OCI-LY7 (cell line): Measurements from ENCODE around the gene TRAF3IP3. TPM values are rescaled to one million over a fixed set of nuclear protein-coding genes. Genes with fewer than 3 reads are reported as not detected.

Source experiments
- BruUV-seq: library from RNA; stranded (reverse); fragments of 400-500 nt; replicated peaks from 2 replicates; lab custom pipeline; 2021; lab: Mats Ljungman, UMichigan
- CTCF ChIA-PET: fragments of 300-600 bp; sonication (Branson Sonifier 250); formaldehyde crosslinking; loops from one replicate; lab custom pipeline; 2022; ENCODE audit warnings: antibody characterized with exemption; ENCODE audit not compliant: unreplicated experiment; lab: Charles Lee
- POLR2A ChIA-PET: fragments of 300-600 bp; sonication (Branson Sonifier 250); formaldehyde crosslinking; loops from one replicate; lab custom pipeline; 2022; ENCODE audit warnings: antibody characterized with exemption; lab: Charles Lee
- DNase-seq: peaks from one replicate; pipeline ENCODE4 v3.0.0-alpha.2; 2015; ENCODE audit warnings: low spot score
- H2AFZ ChIP-seq: fragments of 200-600 bp; sonication (generic), shearing (Covaris generic); 2 replicates; pipeline ENCODE4 v1.6.1; 2014; ENCODE audit warnings: mild to moderate bottlenecking, antibody characterized with exemption, low read length, moderate library complexity
- H3K27ac ChIP-seq: fragments of 200-600 bp; sonication (generic); 2 replicates; pipeline ENCODE4 v1.5.1; 2014; ENCODE audit warnings: mixed run types, low read depth, mild to moderate bottlenecking, moderate library complexity, low read length, inconsistent platforms; ENCODE audit not compliant: poor library complexity, severe bottlenecking
- H3K36me3 ChIP-seq: fragments of 200-600 bp; sonication (generic); 2 replicates; pipeline ENCODE4 v1.6.1; 2014; ENCODE audit warnings: mild to moderate bottlenecking, antibody characterized with exemption, low read length, moderate library complexity, mixed read lengths; ENCODE audit not compliant: insufficient read depth
- H3K4me1 ChIP-seq: fragments of 200-600 bp; sonication (generic); 2 replicates; pipeline ENCODE4 v1.5.1; 2014; ENCODE audit warnings: mild to moderate bottlenecking, low read length; ENCODE audit not compliant: insufficient read depth, poor library complexity, severe bottlenecking
- H3K4me2 ChIP-seq: fragments of 200-600 bp; sonication (generic); 2 replicates; pipeline ENCODE4 v1.6.1; 2014; ENCODE audit warnings: mild to moderate bottlenecking, low read length
- H3K4me3 ChIP-seq: fragments of 200-600 bp; sonication (generic); 2 replicates; pipeline ENCODE4 v1.5.1; 2014; ENCODE audit warnings: mild to moderate bottlenecking, low read depth, low read length; ENCODE audit not compliant: poor library complexity, severe bottlenecking
- H3K79me2 ChIP-seq: fragments of 200-600 bp; sonication (generic); 2 replicates; pipeline ENCODE4 v1.6.1; 2016; ENCODE audit warnings: low read depth, mild to moderate bottlenecking, low read length, moderate library complexity, mixed read lengths; ENCODE audit not compliant: insufficient read depth
- H3K9me2 ChIP-seq: fragments of 200-600 bp; sonication (generic); 2 replicates; pipeline ENCODE4 v1.6.1; 2016; ENCODE audit warnings: mild to moderate bottlenecking, low read length, mixed read lengths; ENCODE audit not compliant: insufficient read depth
- H3K9me3 ChIP-seq: fragments of 200-600 bp; sonication (generic); 2 replicates; pipeline ENCODE4 v1.6.1; 2014; ENCODE audit warnings: mild to moderate bottlenecking, mixed run types, low read length, mixed read lengths
- H4K20me1 ChIP-seq: fragments of 200-600 bp; sonication (generic); 2 replicates; pipeline ENCODE4 v1.6.1; 2014; ENCODE audit warnings: mild to moderate bottlenecking, antibody characterized with exemption, low read length, moderate library complexity, mixed read lengths; ENCODE audit not compliant: insufficient read depth
- CTCF ChIP-seq: fragments of 200-600 bp; sonication (generic); conservative IDR thresholded peaks from 2 replicates; pipeline ENCODE4 v1.5.1; 2014; ENCODE audit warnings: mild to moderate bottlenecking, antibody characterized with exemption, low read length, moderate library complexity, mixed read lengths
- EZH2phosphoT487 ChIP-seq: fragments of 200-600 bp; sonication (generic); IDR thresholded peaks from 2 replicates; pipeline ENCODE4 v1.6.1; 2018; ENCODE audit warnings: low read depth, borderline replicate concordance, mild to moderate bottlenecking, mixed run types, antibody characterized with exemption, low read length, moderate library complexity, mixed read lengths
- intact Hi-C: fragments of 100-400 bp; cut with micrococcal nuclease; formaldehyde crosslinking; loops from one replicate; pipeline ENCODE4 v1.10.0; 2022; ENCODE audit not compliant: unreplicated experiment
- total RNA-seq, 2 experiments: library from RNA; depleted of rRNA in 1 of 2; stranded (reverse); fragments of >200 nt in 1 of 2; shearing (Covaris generic) in 1 of 2; gene quantifications; 2 replicates each; pipeline ENCODE4 v1.2.3, GENCODE V29; 2014 to 2022

The TRAF3IP3 gene
- total RNA-seq, 2 experiments from 2014 or later: 22.1 to 53.6 TPM

- peak overlapping the region; percentile 70; the same call in 1 of the 2 replicates for H2AFZ ChIP-seq
- POLR2A ChIA-PET: interaction anchor here (1.0 to 1.5 kb wide), 2 partner anchors 11 to 513 kb away, joined by 4 to 7 read pairs; no protein-coding TSS in a partner anchor
- CTCF ChIA-PET: interaction anchor here (0.9 to 1.2 kb wide), 2 partner anchors 11 to 26 kb away, joined by 3 to 4 read pairs; no protein-coding TSS in a partner anchor
Measured at GRCh38 chr1:209797978-209798639, 42.3 kb downstream of the TRAF3IP3 start.

DNA sequence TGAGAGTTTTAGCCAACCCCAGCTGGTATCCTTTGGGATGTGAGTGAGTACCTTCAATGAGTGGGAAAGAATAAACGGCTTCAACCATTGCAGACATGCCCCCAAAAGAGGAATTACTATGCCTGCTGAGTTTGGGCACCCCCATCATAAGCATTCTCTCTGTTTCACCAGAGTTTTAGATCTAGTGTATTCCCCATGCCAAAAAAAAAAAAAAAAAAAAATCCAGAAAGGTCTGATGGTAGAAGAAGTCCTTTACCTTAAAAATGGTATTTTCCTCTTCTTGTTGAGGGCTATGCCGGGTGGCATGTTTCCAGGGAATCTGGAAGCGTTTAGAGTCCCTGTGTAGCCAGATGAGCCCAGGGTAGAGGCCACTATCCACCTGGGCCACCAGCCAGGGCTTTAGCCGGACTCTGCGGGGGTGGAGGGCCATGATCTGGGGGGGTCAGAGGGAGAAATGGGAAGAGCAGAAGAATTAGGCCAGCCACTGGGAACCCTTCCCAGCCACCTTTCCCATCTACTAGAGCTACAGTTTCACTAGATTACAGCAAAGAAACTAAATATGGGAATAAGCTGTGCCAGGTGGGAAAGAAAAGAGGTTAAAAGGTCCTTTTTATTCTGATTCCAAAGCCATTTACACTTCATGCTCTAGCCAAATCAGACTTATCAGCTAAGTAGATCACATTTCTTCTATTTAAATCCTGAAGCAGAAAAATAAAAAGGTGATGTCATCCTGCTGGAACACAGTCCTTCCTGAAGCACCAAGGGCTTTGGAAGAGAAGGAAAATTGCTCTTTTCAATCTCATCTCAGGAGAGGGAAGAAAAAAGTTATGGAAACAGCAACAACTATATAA, 45.4 kb downstream of the TRAF3IP3 start:
- H3K36me3 ChIP-seq: no peaks in the 10 kb centered on the region
- no peaks in the 10 kb centered on the region for H4K20me1 ChIP-seq
- peaks cover 7% of the 10 kb centered on the region for H3K4me1 ChIP-seq
- no peak overlapping the region for H2AFZ ChIP-seq
- POLR2A ChIA-PET: interaction anchor here (0.6 to 2.1 kb wide), 2 partner anchors 23 to 127 kb away, joined by 3 to 6 read pairs; no protein-coding TSS in a partner anchor
- H3K4me2 ChIP-seq: no peak overlapping the region
- TF ChIP-seq EZH2phosphoT487 (no peak), CTCF (no peak)
- no peaks in the 10 kb centered on the region for H3K9me3 ChIP-seq
- no peak overlapping the region for H3K27ac ChIP-seq
- CTCF ChIA-PET: no interaction called here
- H3K9me2 ChIP-seq: no peaks in the 10 kb centered on the region
- intact Hi-C loops: no loop called here
- no peak overlapping the region for H3K4me3 ChIP-seq
- no TSS peak for BruUV-seq
- no peak for DNase-seq
- no peaks in the 10 kb centered on the region for H3K79me2 ChIP-seq

More at GRCh38 chr1:209797978-209798639, 42.3 kb downstream of the TRAF3IP3 start:
- TF ChIP-seq EZH2phosphoT487 (no peak), CTCF (peak; percentile 67)
- Histone ChIP-seq H3K9me3 (no peaks in the 10 kb centered on the region), H3K4me3 (no peak overlapping the region), H3K4me2 (0 out of 2 replicates have a peak overlapping the region, but pooled peaks have one; percentile 10), H3K9me2 (no peaks in the 10 kb centered on the region), H3K27ac (no peak overlapping the region), H3K36me3 (no peaks in the 10 kb centered on the region), H3K4me1 (peaks cover 7% of the 10 kb centered on the region), H4K20me1 (no peaks in the 10 kb centered on the region), H3K79me2 (no peaks in the 10 kb centered on the region)
- intact Hi-C loops: no loop called here
- BruUV-seq: no TSS peak
- peak; percentile 28 for DNase-seq
